Stimulated activated CD4-positive, alpha-beta T cell treated with anti-CD3 and anti-CD28 coated beads, Interleukin-1b, Interleukin-23, amount 100 ng/mL, for 24 hours (primary cell): ENCODE measurements around the gene ECE1.
A peak's percentile ranks its signal among the peaks of the same experiment; 100 is the strongest.
"Not testable (repeated sequence)": the region's sequence is repeated elsewhere in the genome, so short reads cannot be mapped to it uniquely, and the experiment has no call there.

Experiments
- DNase-seq, 4 experiments: peaks; one replicate each; pipeline ENCODE4 v3.0.0-alpha.2; 2020; ENCODE audit warnings: low read depth in 4 of 4, low spot score in 1 of 4

The ECE1 gene

GRCh38 chr1:21188235-21188634 lies 102.0 kb downstream of the ECE1 start:
- no peak for DNase-seq

- no peak for DNase-seq
Observed at GRCh38 chr1:21185221-21185731, 105.0 kb downstream of the ECE1 start.

- DNase-seq, result no peak
Observed at GRCh38 chr1:21184276-21184675, 106.0 kb downstream of the ECE1 start.

- DNase-seq, result no peak
Observed at GRCh38 chr1:21182181-21182731, 108.0 kb downstream of the ECE1 start.

- not testable (repeated sequence) for DNase-seq
Observed at GRCh38 chr1:21178271-21178670, 112.0 kb downstream of the ECE1 start.

- peak; percentile 99 to 100 (median 100) for DNase-seq
Observed at GRCh38 chr1:21176586-21177555, 113.4 kb downstream of the ECE1 start, which contains the start of gene EIF4G3. Gene EIF4G3, minus strand, starts transcription at chr1:21176897. Its CDS starts 174,155 bp downstream, at chr1:21002742.

- DNase-seq, result peak in 2 of 4 experiments; percentile 13 to 23
Observed at GRCh38 chr1:21175670-21176581, 114.3 kb downstream of the ECE1 start.

- no peak for DNase-seq
Observed at GRCh38 chr1:21175324-21175669, 115.0 kb downstream of the ECE1 start.

- DNase-seq, result no peak
Observed at GRCh38 chr1:21174654-21175323, 115.5 kb downstream of the ECE1 start.

- DNase-seq, result no peak
Observed at GRCh38 chr1:21174230-21174629, 116.0 kb downstream of the ECE1 start.

- DNase-seq, result not testable (repeated sequence)
Observed at GRCh38 chr1:21173096-21173495, 117.2 kb downstream of the ECE1 start.

GRCh38 chr1:21170837-21171236 lies 119.4 kb downstream of the ECE1 start:
- DNase-seq, result not testable (repeated sequence)

GRCh38 chr1:21168444-21168843 lies 121.8 kb downstream of the ECE1 start:
- DNase-seq, result no peak
